ENCODE measurements around the gene FBXO8.
"Not testable (repeated sequence)": the region's sequence is repeated elsewhere in the genome, so short reads cannot be mapped to it uniquely, and the experiment has no call there.

Gene FBXO8

DNA sequence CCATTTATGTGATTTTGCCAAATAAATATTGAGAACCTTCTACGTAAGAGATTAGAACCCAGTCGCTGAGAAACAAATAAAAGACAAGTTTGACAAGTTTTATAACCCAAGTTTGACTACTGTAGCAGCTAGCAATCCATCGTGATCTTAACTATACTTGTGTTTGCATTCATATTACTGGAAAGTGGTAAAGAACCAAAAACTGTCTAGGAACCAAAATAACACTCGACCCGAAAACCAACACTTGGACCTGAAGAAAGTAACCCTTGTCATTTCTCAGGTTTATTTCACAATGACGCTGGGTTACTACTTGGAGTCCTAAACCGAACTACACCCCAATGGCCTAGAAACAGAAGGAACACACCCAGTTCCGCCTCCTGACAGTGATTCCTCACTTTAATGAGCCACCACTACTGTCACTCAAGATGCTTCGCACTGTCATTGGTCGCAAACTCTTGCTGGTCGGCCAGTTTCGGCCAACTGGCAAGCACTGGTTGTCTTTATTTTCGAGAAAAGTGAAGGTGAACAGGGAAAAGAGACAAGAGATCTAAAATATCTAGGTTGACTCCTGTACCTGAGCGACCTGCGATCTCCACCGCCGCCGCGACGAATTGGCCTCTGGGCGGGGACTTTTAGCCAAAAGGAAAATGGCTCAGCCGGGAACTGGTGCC, 496 bp downstream of the FBXO8 start:
- peak; percentile 87 for DNase-seq

DNA sequence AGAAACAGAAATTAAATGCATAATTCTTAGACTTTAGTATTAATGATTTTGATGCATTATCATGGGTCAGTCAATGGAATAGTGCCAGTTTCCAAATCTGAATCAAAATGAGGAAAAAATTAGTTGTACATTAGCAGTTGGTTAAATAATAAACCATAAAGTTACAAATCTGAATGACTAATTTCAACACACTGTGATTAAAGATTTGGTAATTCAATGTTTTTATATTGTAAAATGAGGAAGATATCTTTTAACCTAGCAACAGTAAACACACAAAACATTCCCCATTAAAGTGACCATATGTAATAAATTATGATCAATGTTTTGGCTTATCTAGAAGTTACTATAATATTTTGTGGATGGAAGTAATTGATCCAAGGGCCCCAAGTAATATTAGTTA, 1.6 kb downstream of the FBXO8 start:
- DNase-seq, result no peak

DNA sequence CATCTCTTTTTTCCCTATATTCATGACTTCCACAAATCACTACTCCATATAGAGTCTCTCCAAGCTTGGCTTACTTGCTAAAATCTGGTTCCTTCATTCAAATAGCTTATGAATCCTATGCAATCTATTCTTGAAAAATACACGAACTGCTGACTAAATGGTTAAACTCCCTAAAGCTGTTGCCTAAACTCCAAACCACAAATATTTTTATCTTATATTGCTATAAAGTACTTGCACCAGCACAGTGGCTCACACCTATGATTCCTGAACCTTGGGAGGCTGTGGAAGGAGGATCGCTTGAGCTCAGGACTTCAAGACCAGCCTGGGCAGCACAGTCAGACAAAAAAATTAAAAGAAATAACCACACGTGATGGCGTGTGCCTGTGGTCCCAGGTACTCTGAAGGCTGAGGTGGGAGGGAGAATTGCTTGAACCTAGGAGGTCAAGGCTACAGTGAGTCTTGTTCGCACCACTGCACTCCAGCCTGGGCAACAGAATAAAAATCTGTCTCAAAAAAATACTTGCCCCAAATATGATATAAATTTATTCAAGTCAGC, 2.2 kb downstream of the FBXO8 start:
- DNase-seq, result no peak

DNA sequence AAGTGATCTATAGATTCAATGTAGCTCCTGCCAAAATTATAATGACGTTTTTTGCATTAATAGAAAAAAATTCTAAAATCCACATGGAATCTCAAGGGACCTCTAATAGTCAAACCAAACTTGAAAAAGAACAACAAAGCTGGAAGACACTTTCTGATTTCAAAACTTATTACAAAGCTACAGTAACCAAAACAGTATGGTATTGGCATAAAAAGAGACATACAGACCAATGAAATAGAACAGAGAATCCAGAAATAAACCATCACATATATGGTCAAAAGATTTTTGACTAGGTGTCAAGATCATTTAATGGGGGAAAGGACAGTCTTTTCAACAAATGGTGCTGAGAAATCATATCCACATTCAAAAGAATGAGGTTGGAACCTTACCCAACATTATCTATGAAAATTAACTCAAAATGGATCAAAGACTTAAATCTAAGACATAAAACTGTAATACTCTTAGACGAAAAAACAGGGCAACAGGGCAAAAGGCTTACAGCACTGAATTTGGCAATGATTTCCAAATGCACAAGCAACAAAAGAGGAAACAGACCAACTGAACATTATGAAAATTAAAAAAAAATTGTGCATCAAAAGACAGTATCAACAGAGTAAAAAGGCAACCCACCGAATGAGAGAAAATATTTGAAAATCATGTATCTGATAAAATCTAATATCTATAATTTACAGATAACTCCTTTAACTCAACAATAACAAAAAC, 3.9 kb downstream of the FBXO8 start:
- DNase-seq, result no peak

DNA sequence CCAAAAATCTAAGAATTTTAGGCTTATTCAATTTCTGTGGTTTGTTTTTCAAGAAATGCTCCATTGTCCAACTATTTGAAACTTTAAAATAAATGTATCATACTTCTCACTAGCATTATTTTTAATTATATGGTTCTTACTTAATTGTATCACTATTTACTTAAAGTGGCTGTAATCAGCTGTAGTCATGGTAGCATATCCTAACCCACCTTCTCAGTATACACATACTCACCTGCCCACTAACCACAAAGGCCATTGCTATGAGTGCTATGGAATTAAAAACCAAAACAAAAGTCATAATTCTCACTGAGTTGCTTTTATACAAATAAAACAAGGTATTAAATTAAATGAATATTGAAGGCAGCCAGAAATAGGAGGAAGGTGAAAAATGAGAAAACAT, 5.0 kb downstream of the FBXO8 start:
- no peak for DNase-seq

DNA sequence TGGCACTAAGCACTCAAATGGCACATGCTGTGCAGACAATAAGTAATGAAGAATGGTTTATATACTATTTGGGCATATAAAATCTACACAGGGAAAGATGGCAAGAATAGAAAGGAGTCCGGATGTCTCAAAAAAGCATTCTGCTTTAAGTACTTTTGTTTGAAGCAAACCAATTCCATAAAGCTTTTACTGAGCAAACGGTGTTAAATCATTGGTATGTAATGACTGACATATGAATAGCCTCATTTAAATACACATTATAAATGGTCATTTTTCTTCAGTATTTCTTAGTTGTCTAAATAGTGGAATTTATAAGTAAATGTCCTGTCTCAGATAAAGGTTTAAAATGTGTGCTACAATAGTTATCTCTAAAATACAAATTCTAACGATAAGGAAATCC, 6.0 kb downstream of the FBXO8 start:
- DNase-seq, result no peak

DNA sequence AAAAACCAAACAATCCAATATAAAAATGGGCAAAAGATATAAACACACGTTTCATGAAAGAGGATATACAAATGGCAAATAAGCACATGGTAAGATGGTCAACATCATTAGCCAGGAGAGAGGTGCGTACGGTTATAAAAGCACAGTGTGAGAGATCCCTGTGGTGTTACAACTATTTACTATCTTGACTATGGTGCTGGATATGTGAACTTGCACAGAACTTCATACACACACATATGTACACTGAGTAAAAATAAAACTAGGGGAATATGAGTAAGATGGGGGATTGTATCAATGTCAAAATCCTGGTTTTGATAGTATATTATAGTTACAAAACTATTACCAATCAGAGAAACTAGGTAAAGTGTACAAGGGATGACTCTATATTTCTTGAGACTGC, 8.4 kb downstream of the FBXO8 start:
- no peak for DNase-seq

DNA sequence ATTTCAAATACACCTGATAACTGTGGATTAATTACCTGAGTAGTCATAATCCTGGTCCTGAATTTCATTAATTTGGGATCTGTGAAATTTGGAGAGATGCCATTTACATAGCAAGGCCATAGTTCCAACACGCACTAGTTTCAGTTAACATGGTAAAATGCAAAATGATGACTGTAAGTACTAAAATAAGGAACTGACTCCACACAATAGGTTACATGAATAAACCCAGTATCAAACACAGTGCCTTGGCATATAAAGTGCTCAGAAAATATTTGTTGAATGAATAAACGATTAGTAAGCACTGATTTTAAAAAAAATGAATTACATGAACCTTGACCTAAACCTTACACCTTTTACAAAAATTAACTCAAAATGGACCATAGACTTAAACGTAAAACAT, 9.0 kb downstream of the FBXO8 start:
- no peak for DNase-seq

DNA sequence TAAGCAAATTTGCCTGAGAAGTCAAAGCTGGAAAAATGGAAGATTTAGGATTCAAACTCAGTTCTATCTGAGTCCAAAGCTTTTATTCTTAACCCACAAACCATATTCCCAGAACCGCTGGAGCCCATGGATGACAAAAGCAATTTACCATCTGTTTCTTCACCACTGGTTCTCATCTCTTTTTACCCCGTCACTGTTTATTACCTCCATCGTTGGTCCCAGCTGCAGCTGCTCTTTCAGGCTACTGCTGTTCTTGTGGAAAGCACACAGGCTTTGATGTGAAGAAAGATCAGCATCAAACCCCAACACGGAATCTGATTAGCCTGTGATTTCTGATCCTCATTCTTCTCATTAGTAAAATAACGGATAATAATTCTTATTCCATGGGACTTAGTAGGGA, 9.5 kb downstream of the FBXO8 start:
- DNase-seq, result no peak

DNA sequence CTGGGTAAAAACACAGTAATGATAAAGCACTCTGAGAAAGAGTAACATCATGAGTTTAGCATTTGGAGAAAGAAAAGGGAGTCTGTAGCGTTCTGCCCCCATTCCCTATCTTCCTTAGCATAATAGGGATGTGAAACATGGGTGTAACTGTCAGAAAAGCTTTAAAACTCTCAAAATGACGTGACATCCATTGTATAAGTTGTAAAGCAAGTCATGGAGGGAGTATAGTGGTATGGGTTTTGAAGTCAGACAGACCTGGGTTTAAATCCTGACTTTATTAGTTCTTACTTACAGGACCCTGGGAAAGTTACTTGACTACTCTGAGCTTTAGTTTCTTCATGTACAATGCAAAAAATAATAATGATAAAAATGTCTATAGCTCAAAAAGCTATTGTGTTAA, 17.1 kb downstream of the FBXO8 start:
- DNase-seq, result no peak

DNA sequence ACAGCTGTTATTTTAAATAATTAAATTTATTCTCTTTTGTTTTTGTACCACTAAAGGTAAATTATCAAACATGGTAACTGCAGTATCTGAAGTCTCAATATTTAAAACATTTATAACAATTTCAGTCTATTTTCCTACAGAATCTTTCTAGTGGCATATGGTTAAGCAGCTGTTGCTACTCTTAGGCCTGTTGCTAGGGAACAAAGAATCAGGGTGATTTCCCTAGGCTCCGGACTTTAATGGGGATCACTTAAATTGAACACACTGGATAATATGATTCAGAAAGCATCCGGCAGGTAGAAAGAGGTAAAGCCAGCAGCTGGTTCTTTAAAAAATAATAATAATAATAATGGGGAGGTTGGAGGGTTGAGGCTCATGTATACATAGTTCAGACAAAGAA, 17.6 kb downstream of the FBXO8 start:
- no peak for DNase-seq

DNA sequence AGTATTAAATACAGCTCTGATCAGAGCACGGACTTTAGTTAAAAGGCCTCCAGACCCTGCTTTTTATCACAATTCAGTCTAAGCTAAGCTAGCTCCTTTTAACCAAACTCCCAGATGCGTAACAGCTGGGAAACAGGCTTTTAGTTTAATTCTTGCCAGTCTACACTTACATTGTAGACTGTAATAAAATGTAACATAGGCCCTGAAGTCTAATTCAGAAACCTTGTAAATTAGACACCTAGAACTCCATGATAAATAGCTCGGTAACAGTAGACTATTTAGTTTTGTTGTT, 20.1 kb downstream of the FBXO8 start:
- DNase-seq, result no peak

DNA sequence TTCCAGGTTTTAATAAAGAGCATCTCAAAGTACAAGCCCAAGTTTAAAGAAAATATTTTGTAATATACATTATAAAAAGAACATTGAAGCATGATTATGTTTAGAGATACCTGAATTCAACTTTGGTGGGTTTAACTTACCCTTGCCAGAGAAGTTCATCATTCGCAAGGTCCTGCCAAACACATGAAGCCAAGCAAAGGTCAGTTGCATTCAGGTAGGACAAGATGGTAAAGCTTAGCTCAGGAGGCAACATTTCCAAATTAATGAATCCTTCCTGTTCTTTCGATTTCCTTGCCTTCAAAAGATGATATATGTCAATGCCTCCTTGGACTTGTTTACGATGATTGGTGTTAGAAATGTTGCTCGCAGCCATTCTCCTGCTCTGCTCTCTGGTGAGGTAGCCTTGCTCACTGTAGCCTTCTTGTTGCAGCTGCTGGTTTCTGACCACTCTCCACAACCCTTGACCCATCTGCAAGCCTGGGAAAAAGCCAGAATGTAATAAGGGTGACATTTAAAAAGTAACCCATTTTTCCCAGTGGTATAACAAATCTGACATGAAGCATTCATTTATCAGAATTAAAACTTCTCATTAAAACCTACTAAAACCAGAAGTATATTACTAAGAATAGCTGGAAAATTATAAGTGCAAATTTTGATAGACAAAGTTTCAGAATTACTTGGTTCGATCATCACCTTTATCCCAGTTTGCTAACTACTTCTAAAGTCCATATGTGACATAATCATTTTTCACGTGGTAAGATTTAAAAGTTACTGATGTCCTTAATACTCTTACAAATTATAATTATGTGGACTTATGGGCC, 20.6 kb downstream of the FBXO8 start:
- no peak for DNase-seq

DNA sequence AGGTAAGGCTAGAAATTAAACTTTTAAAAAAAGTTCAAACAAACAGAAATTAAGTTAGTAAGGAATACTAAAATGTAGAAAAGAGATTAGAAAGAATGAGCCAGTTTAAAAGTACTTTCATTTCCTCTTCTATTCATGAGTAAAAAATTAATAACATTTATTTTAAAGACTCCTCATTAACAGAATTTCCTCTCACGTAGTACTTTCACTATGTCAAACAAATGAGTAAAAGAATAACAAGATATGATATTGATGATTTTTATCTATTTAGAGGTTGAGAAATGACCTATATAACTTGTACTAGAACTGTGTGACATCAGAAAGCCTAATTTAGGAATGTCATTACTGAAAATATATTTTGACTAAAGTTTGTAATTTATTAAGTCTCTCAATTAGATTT, 22.0 kb downstream of the FBXO8 start:
- not testable (repeated sequence) for DNase-seq

DNA sequence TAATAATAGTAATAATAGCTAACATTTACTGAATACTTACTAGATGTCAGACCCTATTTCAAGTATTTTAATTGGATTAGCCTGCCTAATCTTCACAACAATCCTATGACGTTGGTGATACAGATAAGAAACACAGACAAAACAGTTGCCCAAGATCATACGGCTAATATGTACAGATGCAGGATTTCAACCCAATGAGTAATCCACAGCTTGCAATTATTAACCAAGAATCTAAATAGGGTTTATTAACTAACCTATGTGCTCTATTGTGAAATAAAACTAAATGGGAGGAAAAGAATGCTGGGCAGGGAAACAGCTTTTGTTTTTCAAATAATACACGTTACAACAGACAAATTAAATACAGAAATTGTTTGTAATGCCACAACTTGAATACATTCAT, 23.4 kb downstream of the FBXO8 start:
- DNase-seq, result peak; percentile 77

DNA sequence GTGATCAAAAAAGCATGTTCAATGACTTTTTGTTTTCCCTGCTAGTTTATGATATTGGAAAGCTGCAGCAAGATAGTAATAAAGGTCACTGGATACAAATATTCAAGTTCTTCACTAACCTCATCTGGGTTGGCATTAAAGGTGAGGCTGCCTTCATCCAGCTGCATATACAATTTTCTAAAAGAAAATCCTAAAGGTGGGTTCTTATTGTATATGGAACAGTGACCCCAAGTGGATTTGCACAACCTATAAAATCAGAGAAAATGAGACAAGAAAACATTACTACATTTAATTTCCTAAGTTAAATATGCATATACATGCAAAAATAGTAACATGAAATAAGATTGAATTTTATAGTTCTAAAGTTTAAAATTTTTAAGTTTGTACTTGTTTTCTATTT, 23.9 kb downstream of the FBXO8 start:
- no peak for DNase-seq

DNA sequence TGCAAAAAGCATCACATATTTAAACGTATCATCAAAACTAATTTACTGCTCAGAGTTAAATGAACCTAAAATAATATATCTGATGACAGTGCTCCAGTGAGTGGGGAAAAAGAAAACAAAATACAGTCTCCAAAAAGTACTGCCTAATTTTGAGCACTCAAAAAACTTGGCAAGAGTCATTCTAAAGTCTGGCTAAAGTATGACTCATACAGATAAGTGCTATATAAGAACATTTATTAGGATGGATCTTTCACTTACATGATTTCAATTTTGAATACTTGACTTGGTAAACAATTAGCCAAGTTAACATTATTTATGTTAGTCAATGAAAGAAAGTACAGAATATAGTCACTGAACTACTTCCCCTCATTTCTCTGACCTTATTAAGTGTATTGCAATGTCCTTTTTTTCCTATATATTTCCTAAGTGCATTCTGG, 27.2 kb downstream of the FBXO8 start:
- DNase-seq, result no peak

DNA sequence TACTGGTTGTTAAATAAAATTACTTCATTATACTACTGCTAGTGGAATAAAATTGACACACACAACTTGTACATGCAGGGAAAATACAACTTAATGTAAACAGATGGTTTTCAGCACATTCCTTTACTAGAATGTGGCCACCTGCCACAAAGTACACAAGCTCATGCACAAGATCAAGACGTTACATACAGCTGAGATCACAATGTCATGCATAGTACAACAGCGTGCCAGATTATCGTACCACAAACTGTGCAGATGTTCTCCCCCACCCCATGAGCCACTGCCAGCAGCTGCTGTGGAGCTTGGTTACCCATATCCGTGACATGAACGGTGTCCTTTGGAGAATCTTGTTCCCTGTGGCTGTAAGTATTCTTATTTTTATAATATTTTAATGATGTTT, 27.7 kb downstream of the FBXO8 start:
- no peak for DNase-seq

DNA sequence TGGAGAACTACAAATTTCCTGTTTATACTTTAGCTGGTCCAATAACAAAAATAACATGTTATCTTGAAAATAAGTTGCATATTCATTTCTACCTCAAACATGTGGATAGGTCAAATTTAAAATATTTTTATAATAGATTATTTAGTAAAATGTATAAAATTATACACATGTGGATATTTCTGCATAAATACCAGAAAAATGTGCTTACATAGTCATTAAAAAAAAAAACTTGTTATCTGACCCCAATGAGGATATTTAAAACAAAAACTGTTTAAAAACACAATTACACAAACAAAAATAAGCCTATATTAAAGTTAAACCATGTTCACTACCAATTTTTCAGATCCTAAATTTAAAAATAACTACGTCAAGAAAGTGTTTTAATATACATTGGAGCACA, 28.1 kb downstream of the FBXO8 start:
- no peak for DNase-seq

DNA sequence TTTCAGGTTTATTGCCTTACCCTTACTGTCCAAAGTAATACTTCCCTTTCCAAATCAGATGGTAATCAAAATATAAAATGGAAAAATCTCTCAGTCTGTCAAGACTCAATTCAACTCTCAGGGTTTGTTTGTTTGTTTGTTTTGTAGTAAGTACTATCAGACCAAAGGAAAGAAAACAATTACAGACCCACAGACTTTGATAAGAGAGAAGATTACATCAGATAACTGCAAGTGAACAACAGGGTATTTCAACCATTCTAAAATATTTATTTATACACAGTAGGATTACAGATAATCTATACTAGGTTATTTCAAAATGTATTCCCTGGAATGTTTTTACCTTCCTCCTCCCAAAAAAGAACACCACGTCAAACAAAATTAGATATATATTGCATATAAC, 28.9 kb downstream of the FBXO8 start:
- DNase-seq, result no peak

DNA sequence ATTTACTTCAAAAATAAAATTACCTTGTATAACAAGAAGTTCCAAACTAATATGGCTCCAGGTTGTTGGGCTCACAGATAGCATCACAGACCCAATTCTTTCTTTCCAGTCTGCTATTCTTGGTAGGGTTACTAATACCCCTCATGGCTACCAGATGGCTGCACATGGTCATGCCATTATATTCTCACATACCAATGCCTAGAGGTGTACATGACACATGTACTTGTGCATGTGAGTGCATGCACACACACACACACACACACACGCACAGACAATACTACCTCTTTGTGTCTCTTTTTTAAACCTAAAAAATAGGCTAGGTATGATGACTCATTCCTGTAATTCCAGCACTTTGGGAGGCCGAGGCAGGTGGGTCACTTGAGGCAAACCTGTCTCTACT, 31.1 kb downstream of the FBXO8 start:
- DNase-seq, result no peak

DNA sequence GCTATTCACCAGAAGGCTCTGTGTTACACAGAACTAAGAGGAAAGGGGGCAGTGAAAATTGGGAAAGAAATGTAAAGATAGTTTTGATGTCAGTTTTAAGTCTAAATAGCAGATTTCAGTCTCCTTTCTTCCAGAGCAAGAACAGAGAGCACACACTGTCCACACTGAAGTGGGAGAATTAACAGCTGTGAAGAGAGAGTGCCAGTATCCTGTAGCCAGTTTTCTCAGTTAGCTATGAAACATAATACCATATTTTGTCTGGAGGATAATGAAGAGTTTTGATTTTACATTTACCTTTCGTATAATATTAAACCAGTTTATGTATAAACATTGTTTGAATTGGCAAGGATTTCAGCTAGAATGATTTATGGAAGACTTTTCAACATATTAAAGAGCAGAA, 35.1 kb downstream of the FBXO8 start:
- no peak for DNase-seq

DNA sequence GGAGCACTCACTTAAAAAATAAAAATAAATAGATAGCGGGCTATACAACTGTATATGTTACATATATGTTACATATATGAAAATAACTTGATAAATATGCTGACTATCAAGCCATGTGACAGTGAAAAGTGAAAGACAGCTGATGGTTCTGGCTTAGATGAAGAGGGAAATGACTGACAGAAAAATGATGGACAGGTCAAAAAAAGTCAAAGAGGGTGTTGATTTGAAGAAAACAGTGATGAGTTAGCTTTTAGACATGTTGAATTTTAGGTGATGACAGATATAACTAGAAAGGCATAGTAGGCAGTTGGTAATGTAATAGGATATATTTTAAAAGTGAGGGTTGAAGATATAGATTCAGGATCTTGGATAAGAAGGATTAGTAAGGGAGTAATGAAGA, 37.8 kb downstream of the FBXO8 start:
- DNase-seq, result no peak

DNA sequence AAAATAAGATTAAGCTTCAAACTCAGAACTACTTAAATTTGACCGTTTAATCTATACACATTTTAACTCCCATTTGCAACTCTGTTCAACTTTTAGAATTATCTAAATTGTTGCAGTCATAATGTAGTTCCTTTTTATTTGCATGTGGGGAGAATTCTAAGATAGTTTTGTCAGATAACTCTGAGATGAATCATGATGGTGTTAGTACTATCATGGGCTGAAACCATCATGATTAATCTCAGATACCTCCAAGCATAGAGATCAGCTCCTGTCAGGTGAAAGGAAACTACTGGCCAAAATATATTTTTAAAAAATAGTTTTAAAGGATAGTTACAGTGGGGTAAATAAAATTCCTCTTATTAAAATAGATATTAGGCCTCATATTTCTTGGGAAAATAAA, 39.0 kb downstream of the FBXO8 start:
- DNase-seq, result peak; percentile 63

Data from kidney glomerular epithelial cell (primary cell).